ENCODE data around the gene RNF220.

Gene RNF220

DNA sequence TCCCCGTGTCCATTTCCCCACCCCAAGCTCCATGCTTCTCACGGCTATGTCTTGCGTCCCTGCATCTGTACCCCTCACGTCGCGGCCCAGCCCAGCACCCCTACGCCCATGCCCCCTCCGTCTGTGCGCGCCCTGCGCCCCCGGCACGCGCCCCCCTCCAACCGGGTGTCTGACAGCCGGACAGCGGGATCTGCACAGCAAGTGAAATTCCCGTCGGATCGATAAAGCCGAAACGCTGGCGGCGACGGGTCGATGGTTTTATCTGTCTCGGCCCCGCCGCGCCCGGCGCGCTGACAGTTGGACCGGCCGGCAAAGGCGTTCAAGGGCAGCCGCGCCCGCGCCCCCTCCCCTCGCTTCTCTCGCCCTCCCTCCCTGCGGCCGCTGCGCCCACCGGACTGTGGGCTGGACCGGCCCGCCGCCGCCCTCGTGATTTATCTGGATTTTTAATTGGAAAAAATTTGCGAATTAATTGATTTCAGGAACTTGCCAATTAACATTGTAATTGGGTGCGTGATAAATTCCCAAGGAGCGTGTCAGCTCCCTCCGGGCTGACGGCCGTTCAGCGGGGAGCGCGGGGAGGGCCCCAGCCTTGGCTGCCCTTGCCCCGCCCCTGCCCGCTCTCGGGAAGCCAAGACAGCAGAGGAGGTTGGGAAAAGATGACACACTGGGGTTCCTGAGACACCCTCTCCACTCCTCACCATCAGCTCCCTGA is 212.1 kb downstream of the RNF220 start:
- DNase-seq, result no peak

DNA sequence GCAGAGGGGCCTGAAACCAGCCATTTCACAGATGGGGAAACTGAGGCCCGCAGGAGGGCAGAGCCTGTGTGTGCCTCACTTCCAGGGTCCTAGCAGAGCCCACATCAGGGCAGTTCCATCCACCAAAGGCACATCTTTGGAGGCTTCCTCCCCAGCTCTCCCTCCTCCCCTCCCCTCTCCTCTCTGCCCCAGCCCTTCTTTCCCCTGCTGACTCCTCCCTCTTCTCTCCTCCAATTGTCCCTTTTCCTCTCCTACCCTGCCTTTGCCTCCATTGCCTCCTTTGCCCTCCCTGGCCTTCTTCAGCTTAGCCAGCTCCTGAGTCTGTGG is 212.6 kb downstream of the RNF220 start:
- no peak for DNase-seq

DNA sequence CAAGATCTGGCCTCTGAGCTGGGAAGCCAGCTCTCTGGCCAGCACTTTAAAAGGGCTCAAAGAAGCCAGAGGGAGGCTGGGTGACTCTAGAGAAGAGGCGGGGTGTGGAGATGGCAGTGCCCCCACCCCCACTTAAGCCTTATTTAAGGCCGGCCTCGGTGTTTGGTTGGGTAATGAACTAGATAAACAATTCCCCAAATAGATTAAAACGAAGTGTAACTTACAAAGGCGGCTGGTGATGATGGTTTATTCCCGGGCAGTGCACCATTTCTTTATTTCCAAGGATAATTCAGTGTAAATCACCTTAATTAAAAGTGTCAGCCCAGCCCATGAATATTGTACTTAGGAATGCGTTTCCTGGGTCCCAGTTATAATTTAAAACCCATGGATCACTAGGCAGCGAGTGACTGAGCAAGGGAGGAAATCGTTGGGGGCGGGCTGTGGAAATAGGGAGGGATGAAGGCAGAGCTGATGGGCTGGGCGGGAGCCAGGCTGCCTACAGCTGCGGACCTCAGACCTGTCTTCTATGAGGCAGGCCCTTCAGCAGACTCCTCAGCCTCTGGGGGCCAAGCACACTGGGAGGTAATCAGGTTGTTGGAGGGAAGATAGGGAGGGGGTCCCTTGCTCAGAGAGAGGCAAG is 214.3 kb downstream of the RNF220 start:
- DNase-seq, result no peak

DNA sequence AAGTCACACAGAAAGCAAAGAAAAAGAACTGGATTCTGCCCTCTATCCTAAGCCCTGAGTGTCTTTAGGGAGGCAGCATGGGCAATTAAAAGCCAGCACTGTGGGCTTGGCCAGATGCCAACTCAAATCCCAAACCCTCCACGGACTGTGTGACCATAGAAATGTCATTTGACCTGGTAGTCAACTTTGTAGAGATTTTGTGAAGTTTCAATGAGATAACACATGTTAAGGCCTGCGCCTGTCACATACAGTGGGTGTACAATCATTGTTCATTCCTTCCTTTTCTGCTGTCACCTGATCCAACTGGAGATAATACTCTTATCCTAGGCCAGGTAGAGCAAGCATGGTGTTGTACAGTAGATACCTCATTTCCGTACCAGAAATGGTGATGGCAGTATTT is 215.0 kb downstream of the RNF220 start:
- DNase-seq, result no peak

DNA sequence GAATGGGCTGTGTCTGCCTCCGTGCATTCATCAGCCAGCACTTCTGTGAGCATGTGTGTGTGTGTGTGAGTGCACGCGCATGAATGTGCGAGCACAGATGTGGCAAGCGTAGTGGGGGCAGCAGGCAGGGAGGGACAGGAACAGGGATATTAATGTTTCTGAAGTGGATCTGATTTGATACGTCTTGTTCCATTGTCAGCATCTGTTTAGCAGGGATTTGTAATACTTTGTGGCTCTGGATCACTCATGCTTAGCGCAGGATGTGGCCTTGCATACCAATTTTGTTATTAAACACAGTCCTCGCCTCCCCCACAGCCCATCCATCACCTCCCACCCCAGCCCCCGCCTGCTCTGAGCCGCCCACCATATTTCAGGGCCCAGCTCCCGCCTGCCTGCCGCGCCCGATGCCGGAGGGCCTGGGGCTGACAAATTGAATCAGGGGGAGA is 216.8 kb downstream of the RNF220 start:
- DNase-seq, result no peak

DNA sequence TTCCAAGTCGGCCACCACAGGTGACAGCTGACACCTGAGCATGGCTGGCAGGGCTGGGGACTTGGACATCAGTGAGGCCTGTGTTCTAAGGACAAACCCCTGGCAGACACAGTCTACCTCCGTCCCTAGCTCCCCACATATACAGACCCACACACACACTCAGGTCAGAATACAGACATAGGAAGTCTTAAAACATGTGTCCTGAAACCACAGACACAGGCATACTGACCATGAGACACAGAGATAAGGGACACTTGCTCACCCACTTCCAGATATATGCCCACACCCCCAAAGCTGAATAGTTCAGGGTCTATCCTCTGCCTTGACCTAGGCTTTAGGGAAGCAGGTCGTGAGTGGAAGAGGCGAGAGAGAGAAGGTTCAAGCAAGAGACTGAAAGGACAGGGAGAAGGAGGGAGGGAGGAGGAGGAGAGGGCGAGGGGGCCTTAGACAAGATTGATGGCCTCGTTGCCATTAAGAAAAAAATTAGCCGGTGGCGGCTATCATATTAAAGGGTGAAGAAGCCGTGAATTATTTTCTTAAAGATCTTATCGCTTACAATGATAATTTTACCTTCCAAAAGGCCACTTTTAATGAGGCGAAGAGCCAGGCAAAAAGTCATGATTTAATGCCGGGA is 219.3 kb downstream of the RNF220 start:
- DNase-seq, result no peak

DNA sequence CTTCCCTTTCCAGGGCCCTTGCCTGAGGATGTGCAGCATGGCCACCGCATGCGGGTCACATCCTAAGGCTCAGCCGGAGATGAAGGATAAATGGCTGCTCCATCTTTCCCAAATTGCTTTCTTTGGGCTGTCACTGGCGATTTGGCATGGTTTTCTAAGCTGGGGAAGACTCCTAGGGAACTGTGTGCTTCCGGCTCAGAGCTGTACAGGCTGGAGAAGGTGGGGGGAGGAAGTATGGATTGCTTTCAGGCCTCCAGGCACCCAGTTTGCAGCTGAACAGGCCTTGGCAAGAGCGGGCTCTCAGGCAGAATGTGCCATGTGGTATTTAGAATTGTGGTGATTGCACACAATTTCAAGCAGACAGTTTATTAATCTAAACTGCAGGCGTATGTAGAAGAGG is 220.3 kb downstream of the RNF220 start:
- DNase-seq, result no peak

DNA sequence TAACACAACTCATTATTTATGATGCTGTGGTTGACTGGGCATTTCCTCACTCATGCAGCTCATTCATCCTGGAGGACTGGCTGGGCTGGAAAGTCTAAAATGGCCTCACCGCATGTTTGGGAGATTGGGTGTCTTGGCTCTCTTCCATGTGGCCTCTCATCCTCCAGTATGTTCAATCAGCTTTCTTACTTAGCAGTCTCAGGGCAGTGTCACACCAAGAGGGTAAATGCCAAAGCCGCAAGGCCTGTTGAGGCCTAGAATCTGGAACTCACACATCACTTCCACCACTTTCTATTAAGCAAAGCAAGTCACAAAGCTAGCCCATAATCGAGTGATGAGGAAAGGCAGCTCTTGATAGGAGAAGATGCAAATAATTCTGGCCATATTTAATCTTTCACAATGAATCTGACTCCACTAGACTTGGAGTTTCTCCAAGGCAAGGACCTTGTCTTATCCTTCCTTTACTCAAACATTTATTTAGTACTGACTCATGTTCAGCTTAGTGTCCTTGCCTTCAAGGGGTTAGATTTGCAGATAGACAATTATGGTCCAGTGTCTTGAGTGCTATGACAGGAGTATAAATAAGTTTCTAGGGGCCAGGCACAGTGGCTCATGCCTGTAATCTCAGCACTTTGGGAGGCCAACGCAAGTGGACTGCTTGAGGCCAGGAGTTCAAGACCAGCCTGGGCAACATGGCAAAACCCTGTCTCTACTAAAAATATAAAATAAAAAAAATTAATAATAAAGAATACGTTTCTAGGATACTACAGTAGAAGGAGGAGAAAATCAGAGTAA is 224.1 kb downstream of the RNF220 start:
- no peak for DNase-seq

DNA sequence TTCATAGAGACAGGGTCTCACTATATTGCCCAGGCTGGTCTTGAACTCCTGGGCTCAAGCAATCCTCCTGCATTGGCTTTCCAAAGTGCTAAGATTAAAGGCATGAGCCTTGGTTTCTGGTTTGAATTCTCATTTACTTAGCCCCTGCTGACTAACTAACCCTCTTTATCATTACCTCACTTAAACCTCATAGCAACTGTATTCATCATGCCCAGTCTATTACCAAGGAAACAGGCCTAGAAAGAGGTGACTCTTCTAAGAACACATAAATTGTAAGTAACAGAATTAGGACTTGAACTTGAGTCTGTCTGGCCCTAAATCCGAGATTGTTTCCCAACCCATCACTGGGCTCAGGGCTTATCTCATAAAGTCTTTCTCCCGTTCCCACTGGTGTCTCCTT is 225.1 kb downstream of the RNF220 start:
- no peak for DNase-seq

DNA sequence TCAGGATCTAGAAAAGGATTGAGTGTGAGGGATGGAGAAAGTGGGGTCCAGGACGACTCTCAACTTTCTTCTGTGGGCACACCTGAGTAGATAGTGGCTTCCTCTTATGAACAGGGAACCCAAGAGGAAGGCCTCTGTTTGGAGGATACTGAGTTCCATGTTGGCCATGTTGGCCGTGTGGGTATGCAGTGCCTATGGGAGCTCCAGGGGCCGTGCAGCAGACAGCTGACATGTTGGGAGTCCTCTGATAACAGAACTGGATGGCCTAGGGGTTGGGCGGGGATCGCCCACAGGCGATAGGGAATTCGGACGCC is 226.2 kb downstream of the RNF220 start:
- no peak for DNase-seq

DNA sequence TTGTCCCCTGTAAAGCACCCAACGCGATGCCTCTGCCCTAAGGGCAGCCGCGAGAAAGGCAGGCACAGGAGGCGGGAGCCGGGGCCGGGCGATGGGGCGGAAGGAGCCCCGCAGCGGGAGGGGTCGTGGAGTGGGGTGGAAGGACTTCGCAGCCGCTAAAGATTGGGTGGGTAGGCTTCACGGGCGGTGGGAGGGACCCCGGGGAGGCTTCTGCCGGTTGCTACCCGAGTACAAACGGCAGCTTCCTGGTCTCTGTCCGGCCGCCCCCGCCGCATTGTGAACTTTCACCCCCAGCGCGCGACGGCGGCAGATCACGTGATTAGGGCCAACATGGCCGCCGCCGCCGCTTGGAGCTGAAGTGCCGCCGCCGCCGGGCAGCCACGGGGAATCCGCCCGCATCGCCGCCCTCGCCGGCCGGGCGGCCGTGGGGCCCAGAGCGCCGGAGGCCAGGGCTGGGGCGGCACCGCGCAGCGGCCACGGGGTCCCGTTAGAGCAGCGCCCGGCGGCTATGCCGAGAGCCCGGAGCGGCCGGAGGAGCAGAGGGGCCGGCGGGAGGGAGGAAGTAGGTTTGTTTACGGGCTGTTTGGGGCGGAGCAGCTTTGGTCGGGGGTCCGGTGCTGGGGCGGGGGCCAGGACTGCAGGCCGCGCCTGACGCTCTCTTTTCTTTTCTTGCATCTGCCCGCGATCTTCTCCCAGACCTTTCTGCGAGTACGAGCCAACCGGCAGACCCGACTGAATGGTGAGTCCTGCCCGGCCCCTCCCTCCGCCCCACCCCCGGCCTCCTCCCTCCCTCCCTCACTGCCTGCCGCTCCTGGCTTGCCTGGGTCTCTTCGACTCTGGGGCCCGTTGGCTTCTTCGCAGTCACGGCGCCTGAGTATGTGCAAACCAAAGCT is 226.8 kb downstream of the RNF220 start:
- peak; percentile 86 for DNase-seq

DNA sequence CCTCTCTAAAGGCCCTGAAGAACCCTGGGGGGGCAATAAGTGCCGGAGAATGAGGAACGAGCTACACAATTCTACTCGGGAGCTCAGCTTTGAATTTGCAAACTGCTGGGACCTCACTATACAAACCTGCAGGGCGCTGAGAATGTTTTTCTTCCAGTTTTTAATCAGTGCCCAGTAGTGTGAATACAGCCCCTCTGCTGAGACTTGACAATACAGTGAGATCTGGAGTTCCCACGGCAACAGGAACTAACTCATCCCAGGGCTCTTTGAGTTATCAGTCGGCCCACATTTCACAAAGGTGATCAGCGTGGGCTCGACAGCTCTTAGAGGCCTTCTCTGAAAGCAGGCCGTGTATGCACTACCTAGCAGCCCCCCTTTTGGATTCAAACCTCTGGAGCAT is 227.5 kb downstream of the RNF220 start:
- no peak for DNase-seq

DNA sequence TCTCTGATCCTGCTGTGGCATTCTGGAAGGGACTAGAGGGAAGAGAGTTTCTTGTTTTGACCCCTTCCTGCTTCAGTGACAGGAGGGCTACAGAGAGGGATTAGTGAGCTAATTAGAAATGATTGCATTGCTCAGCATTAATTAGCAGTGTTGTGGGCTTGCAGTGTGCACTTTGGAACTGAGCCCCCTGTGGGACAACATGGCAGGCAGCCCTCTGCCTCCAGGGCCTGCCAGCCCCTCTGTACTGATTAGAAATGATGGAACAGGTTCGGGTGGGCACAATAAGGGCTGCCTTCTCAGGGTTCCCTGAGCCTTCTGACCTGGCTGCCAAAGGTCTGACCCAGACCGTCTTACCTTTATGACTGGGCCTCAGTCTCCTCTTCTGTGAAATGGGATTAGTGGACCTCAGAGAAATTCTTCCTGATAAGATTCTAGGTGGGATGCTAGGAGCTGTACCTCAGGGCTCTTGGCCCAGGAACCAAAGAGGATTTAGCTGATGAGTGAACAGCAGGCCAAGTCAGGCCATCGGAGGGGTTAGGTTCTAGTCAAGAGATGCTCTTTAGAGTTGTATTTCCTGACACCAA is 229.6 kb downstream of the RNF220 start:
- DNase-seq, result no peak

DNA sequence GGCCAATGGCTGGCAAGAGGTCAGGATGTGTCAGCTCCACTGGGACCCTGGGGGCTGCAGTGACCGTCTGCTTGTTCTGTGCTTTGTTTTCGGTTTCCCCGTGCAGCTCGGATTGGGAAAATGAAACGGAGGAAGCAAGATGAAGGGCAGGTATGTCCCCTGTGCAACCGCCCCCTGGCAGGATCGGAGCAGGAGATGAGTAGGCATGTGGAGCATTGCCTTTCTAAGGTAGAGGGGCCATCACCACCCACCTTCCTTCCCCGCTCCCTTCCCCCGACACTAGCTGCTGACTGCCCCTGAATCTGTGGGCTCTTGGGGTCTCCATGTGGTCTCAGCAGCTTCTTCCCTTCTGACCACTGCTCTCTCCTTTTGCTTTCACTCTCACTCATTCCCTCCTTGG is 230.4 kb downstream of the RNF220 start:
- no peak for DNase-seq

DNA sequence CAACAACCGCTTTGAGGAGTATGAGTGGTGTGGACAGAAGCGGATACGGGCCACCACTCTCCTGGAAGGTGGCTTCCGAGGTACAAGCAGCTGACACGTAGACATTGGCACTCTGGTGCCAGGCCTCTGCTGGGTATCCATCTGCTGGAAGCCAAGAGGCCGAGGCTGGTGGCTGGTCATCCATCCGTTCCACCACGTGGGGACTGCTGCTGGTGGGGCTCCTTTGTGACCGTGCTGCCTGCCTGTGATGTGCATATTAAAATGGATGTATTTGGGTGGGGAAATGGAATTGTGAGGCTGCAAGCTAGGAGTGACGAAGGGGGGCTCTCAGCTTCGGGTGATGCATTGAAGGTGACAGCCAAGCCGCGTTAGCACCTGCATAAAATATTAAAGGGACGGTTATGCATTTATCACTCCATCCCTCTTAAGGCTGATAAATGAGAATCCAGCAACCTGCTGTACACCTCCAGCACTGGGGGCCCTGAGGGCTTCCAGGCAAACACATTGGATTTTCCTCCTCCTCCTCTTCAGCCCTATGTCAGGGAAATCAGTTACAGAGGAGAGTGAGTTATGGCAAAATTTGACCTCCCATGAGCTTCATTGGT is 231.1 kb downstream of the RNF220 start:
- DNase-seq, result no peak

DNA sequence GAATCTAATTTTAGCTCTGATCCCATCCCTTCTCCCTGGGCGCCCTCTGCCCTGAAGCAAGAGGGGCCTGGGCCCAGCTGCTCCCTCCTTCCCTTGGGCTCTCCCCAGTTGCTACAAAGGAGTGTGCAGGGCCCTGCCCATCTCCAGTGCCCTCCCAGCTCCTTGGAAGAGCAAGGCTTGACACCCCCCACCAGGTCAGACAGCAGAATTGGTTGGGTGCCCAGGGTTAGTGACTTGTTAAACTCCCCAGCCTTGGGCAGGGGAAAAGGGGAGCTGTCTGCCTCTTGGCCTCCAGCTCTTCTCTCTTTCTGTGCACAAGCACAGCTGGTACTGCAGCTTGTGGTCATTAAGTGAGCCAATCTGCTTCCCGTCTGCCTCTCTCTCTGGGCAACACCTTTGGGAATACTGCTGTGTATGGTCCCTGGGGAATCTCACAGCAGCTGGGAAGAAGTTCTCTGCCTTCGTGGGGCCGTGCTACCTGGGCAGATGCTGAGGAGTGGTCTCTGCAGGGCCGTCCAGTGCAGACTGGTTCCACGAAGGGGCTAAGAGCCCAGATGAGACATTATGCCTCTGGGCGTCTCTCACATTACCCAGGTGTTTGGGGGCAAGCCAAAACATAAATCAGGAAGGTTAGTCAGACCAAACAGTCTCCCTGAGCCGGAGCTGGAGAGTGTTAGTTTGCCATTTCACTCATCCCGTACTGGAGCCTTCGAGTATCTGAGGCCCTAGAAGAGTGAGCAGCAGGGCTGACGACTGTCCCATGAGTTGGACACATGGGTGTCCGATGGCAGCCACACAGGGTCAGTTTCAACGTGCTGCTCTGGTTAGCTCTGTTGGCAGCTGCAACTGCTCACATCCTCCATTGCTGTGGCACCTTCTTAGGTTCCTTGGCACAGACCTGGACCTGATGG is 231.9 kb downstream of the RNF220 start:
- no peak for DNase-seq

DNA sequence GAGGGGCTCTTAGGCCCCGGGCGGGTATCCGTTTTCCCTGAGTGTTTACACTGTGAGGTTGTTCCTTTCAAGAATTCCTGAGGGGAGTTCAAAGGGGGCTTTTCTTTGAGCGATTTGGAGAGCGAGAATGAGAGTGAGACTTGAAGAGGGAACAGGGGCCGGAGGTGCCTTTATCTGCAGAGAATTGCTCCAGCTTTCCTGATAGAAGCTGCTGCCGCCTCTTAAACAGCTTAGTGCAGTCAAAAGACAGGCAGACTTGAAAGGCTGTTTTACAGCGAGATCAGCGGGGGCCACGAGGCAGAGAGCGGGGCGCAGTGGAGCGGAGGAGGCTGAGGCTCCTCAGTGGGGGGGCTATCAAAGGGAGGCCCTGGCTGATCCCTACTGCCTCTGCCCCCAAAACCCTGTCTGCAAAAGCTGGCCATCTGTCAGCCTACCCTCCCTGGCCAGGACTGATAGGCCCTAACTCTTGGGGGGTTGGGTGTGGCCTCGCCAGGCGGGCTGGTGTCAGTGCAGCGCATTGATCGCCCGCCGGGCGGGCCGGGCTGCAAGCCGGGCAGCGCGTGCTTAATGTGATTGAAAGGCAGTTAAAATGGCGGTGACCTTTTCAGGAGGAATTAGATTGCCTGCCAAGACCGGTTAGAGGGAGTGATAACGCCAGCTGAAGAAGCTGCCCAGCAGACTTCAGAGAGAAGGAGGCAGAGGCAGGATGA is 232.8 kb downstream of the RNF220 start:
- DNase-seq, result no peak

DNA sequence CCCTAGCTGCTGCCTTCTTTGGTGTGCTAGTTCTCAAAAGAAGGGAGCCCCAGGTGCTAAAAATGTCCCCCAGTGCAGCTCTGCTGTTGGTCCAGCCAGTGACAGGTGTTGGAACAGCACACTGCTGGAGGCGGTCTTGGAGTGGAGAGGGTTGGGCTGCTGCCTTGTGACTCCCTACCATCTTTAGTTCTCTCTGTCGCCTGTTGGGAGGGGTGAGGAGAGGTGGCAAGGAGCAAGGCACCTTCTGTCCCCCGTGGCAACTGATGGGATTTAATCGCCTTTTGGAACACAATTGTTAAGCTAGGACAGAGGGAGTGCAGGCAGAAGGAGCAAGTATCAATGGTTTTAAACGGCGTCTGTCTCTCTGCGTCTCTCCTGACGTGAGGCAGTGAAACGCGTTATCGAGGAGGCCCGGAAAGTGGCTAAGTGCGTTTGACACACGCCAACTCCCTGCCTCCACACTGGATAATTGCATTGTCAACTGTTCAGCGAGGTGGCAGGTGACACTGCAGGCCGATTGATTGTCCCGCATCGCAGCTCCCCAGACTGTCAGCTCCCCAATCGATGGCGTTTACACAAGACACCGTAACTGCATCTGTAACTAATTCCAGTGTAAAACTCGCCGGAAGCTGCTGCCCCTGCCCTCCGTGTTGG is 235.3 kb downstream of the RNF220 start:
- no peak for DNase-seq

Measured in CD4-positive, alpha-beta T cell treated with Interferon gamma for 1 hour (primary cell).